ENCODE data around the gene LCE1D. TPM values are rescaled to one million over a fixed set of nuclear protein-coding genes. Genes with fewer than 3 reads are reported as not detected.

LCE1D gene
- total RNA-seq, 1 experiment from 2014 or later, result not detected

DNA sequence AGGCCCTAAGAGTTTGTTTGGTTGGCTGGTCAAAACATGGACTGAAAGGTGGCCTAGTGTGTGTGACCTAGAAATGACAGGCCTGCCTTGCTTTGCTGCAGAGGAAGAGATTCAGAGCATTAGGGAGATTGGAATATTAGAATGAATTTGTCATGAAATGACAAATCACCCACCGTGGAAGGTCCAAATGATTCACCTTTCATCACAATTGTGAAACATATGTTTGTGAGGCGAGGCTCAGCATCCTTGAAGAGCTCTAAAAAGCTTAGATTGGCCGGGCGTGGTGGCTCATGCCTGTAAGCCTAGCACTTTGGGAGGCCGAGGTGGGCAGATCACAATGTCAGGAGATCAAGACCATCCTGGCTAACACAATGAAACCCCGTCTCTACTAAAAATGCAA lies 20.8 kb downstream of the LCE1D start (continued):
- TF ChIP-seq, protein P1, sequence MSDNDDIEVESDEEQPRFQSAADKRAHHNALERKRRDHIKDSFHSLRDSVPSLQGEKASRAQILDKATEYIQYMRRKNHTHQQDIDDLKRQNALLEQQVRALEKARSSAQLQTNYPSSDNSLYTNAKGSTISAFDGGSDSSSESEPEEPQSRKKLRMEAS (IDR thresholded peaks at IDR 0.05), result no peak
- TF ChIP-seq EGR1 (IDR thresholded peaks at IDR 0.05; ENCODE audit: low read depth) (no peak), RAD21 (IDR thresholded peaks at IDR 0.05; ENCODE audit: low read depth) (no peak)

DNA sequence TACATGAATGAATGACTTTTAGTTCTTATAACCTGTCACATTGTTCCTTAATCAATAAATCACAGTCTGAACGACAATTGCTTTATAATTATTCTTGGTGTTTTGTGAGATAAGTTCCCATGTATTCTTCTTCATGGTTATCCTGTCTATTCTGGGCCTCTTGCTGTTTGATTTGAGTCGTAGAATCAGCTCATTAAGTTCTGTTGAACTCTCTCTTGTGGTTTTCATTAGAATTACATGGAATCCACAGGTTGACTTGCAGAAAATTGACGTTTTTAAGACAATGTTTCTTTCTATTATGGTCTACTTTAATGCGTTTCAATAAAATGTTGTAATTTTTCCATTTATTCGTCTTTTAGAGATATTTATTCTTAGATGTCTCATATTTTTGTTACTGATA lies 26.8 kb downstream of the LCE1D start:
- Histone ChIP-seq H4K20me1 (ENCODE audit: insufficient read depth) (no peaks in the 10 kb centered on the region), H3K9ac (ENCODE audit: low read length) (no peak overlapping the region), H2AFZ (ENCODE audit: low read depth, low read length, poor library complexity, severe bottlenecking) (no peak overlapping the region), H3K9me2 (ENCODE audit: insufficient read depth) (no peaks in the 10 kb centered on the region), H3K27ac (ENCODE audit: low read depth, low read length) (no peak overlapping the region), H3K27me3 (ENCODE audit: insufficient read depth, low read length) (peaks cover 34% of the 10 kb centered on the region), H3K79me2 (ENCODE audit: insufficient read depth, low read length) (no peaks in the 10 kb centered on the region), H3K4me3 (replicated peaks in 1 of 2; ENCODE audit: low read depth in 1 of 2, low read length in 2 of 2) (no peak overlapping the region), H3K9me3 (ENCODE audit: control insufficient read depth in 1 of 2, insufficient read depth in 1 of 2, low read depth in 1 of 2, low read length in 2 of 2) (no peaks in the 10 kb centered on the region), H3K4me1 (ENCODE audit: control insufficient read depth in 1 of 2, insufficient read depth in 2 of 2, low read length in 2 of 2) (no peaks in the 10 kb centered on the region), H3K4me2 (ENCODE audit: low read length) (no peak overlapping the region), H3K36me3 (ENCODE audit: control insufficient read depth in 1 of 2, insufficient read depth in 2 of 2, low read length in 2 of 2) (no peaks in the 10 kb centered on the region)
- CTCF ChIA-PET, result no interaction called here
- intact Hi-C loops (cut with micrococcal nuclease), result no loop called here
- TF ChIP-seq TCF7L2 (IDR thresholded peaks at IDR 0.05; ENCODE audit: borderline replicate concordance, extremely low read depth, insufficient read depth, insufficient read length), result no peak
- TF ChIP-seq, protein P2, sequence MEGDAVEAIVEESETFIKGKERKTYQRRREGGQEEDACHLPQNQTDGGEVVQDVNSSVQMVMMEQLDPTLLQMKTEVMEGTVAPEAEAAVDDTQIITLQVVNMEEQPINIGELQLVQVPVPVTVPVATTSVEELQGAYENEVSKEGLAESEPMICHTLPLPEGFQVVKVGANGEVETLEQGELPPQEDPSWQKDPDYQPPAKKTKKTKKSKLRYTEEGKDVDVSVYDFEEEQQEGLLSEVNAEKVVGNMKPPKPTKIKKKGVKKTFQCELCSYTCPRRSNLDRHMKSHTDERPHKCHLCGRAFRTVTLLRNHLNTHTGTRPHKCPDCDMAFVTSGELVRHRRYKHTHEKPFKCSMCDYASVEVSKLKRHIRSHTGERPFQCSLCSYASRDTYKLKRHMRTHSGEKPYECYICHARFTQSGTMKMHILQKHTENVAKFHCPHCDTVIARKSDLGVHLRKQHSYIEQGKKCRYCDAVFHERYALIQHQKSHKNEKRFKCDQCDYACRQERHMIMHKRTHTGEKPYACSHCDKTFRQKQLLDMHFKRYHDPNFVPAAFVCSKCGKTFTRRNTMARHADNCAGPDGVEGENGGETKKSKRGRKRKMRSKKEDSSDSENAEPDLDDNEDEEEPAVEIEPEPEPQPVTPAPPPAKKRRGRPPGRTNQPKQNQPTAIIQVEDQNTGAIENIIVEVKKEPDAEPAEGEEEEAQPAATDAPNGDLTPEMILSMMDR (IDR thresholded peaks at IDR 0.05 in 2 of 3, conservative IDR thresholded peaks at IDR 0.05 in 1 of 3; ENCODE audit: borderline replicate concordance in 1 of 3, insufficient read depth in 1 of 3, low read depth in 2 of 3, low read length in 2 of 3), result no peak
- no peak for TF ChIP-seq YY1 (IDR thresholded peaks at IDR 0.05; ENCODE audit: extremely low read depth, insufficient replicate concordance, low read depth, low read length)
- no peak for TF ChIP-seq RAD21 (IDR thresholded peaks at IDR 0.05; ENCODE audit: low read depth)
- TF ChIP-seq, protein P3, sequence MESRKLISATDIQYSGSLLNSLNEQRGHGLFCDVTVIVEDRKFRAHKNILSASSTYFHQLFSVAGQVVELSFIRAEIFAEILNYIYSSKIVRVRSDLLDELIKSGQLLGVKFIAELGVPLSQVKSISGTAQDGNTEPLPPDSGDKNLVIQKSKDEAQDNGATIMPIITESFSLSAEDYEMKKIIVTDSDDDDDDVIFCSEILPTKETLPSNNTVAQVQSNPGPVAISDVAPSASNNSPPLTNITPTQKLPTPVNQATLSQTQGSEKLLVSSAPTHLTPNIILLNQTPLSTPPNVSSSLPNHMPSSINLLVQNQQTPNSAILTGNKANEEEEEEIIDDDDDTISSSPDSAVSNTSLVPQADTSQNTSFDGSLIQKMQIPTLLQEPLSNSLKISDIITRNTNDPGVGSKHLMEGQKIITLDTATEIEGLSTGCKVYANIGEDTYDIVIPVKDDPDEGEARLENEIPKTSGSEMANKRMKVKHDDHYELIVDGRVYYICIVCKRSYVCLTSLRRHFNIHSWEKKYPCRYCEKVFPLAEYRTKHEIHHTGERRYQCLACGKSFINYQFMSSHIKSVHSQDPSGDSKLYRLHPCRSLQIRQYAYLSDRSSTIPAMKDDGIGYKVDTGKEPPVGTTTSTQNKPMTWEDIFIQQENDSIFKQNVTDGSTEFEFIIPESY (IDR thresholded peaks at IDR 0.05; ENCODE audit: extremely low read depth, insufficient replicate concordance, low read length), result no peak
- TF ChIP-seq ELF1 (IDR thresholded peaks at IDR 0.05; ENCODE audit: borderline replicate concordance, low read depth), result no peak
- POLR2A ChIA-PET, result no interaction called here
- RAD21 ChIA-PET (ENCODE audit: low non-redundant PET in 1 of 2, low total read pairs in 2 of 2, uncharacterized antibody in 2 of 2, unreplicated experiment in 2 of 2), result no interaction called here
- no peak for DNase-seq (ENCODE audit: low read depth, low spot score)
- no peak for ATAC-seq
- no TSS peak for BruUV-seq (replicated peaks)

Data from HCT116 (cell line).